Cardiac muscle cell (in vitro differentiated cells and primary cell): ENCODE data around the gene SEC14L6. TPM values are rescaled to one million over a fixed set of nuclear protein-coding genes. Genes with fewer than 3 reads are reported as not detected.
A peak's percentile ranks its signal among the peaks of the same experiment; 100 is the strongest.

ENCODE experiments used
- DNase-seq, 2 donors: peaks; one replicate each; pipeline versions ENCODE4 v3.0.0 to v3.0.0-alpha.2; 2010 to 2017; ENCODE audit warnings: low read depth in 1 of 2, low spot score in 1 of 2
- H3K27ac ChIP-seq: fragments of 200-600 bp; sonication (generic); 2 replicates; pipeline ENCODE4 v1.5.1; 2016
- H3K27me3 ChIP-seq: fragments of 200-600 bp; sonication (generic); 2 replicates; pipeline ENCODE4 v1.6.0; 2016; ENCODE audit warnings: control low read depth
- H3K36me3 ChIP-seq: fragments of 200-600 bp; sonication (generic); 2 replicates; pipeline ENCODE4 v1.5.1; 2016; ENCODE audit warnings: control low read depth
- H3K4me1 ChIP-seq: fragments of 200-600 bp; sonication (generic); 2 replicates; pipeline ENCODE4 v1.8.1; 2017; ENCODE audit warnings: low read depth, mild to moderate bottlenecking, mixed run types
- H3K4me3 ChIP-seq: fragments of 200-600 bp; sonication (generic); 2 replicates; pipeline ENCODE4 v1.5.1; 2016; ENCODE audit warnings: mild to moderate bottlenecking
- H3K9me3 ChIP-seq: fragments of 200-600 bp; sonication (generic); 2 replicates; pipeline ENCODE4 v1.5.1; 2017; ENCODE audit warnings: low read depth, mild to moderate bottlenecking, control low read depth
- CTCF ChIP-seq: IDR thresholded peaks from 2 replicates; pipeline ENCODE4 v1.5.1; 2012; ENCODE audit warnings: low read depth, mild to moderate bottlenecking, low read length
- polyA plus RNA-seq: library from polyadenylated mRNA; unstranded; fragments of >200 nt; fragmentation: Nextera tagmentation; extraction: Ambion mirVana; gene quantifications from 2 replicates; pipeline ENCODE4 v1.2.1, GENCODE V29; 2016
- total RNA-seq: library from RNA; depleted of rRNA; stranded (reverse); fragments of >200 nt; gene quantifications from 2 replicates; pipeline ENCODE4 v1.2.3, GENCODE V29; 2016

The SEC14L6 gene
- total and polyA plus RNA-seq, 2 experiments from 2014 or later, result 2.2 to 4.7 TPM

DNA sequence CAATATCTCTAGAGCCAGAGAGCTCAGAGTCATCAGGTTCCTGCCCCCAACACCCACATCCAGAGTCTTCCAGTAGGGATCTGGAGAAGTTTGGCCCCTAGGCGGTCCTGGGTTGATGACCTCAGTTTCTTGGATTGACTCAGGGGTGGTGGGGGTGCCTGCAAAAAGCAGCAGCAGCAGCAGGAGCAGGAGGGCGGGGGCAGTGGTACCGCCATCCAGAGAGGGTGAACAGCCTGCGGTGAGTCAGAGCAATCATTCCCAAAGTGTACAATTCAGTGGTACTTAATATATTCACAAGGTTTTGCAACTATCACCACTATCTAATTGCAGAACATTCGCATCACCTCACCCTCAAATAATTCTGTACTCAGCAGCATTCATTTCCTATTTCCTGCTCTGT, 64.8 kb downstream of the SEC14L6 start:
- H3K27me3 ChIP-seq, result no peaks in the 10 kb centered on the region

GRCh38 chr22:30479981-30480380, 66.6 kb downstream of the SEC14L6 start:
- DNase-seq, result no peak
- TF ChIP-seq CTCF, result no peak
- no peaks in the 10 kb centered on the region for H3K27me3 ChIP-seq
- no peak overlapping the region for H3K27ac ChIP-seq
- no peaks in the 10 kb centered on the region for H3K9me3 ChIP-seq
- no peaks in the 10 kb centered on the region for H3K4me1 ChIP-seq
- H3K36me3 ChIP-seq, result no peaks in the 10 kb centered on the region
- no peak overlapping the region for H3K4me3 ChIP-seq

More for the DNA sequence above, 64.8 kb downstream of the SEC14L6 start:
- Histone ChIP-seq H3K4me1 (no peaks in the 10 kb centered on the region), H3K27ac (no peak overlapping the region), H3K9me3 (no peaks in the 10 kb centered on the region), H3K4me3 (no peak overlapping the region), H3K36me3 (no peaks in the 10 kb centered on the region)
- no peak for TF ChIP-seq CTCF
- peak in 1 of 2 donors; percentile 11 for DNase-seq

DNA sequence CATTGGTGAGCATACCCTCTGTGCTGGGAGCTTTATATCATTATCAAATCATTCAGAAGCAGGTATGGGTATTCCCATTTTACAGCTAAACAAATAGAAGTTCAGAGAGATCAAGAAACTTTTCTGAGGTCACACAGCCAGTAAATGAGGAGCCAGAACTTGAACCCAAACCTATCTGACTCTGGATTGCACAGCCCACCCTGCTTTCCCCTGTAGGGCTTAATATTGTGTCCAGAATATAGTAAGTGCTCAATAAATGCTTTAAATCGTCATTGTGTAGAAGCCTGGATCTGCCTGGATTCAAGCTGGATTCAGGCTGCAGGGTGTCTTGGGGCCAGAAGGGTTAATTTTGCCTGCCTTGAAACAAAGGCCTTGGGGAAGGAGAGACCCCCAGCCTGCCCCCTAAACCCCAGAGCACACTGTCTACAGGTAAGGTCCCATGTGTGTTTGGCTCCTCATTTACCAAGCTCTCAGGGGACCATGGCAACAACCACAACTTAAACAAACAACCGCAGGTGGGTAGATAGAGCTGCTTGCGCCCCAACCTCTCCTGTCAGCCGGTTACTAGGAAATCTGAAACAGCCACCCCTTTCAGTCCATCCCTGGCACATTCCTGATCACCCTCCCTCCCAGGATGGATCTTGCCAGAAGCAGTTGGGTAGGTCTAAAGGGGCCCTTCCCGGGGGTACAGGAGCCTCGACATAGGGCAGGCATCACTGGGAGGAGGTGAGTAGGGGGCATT, 71.7 kb downstream of the SEC14L6 start:
- TF ChIP-seq CTCF, result no peak
- DNase-seq, result no peak
- no peak overlapping the region for H3K4me3 ChIP-seq
- no peak overlapping the region for H3K27ac ChIP-seq
- H3K4me1 ChIP-seq, result no peaks in the 10 kb centered on the region
- no peaks in the 10 kb centered on the region for H3K36me3 ChIP-seq
- H3K9me3 ChIP-seq, result no peaks in the 10 kb centered on the region
- no peaks in the 10 kb centered on the region for H3K27me3 ChIP-seq

DNA sequence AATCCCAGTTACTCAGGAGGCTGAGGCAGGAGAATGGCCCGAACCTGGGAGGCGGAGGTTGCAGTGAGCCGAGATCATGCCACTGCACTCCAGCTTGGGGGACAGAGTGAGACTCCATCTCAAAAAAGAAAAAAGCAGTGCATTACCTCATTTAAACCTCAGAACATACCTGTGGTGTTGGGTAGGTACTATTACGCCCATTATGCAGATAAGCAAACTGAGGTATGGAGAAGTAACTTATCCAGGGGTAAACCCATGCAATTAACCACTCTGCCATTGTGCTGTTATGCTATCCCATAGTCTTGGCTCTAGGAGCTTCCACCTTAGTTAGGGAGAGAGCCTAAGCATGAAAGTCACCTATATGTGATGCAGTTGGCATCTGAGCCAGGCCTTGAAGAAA, 72.4 kb downstream of the SEC14L6 start:
- no peak overlapping the region for H3K4me3 ChIP-seq
- no peaks in the 10 kb centered on the region for H3K9me3 ChIP-seq
- no peaks in the 10 kb centered on the region for H3K27me3 ChIP-seq
- TF ChIP-seq CTCF, result no peak
- no peaks in the 10 kb centered on the region for H3K36me3 ChIP-seq
- H3K27ac ChIP-seq, result no peak overlapping the region
- DNase-seq, result no peak
- no peaks in the 10 kb centered on the region for H3K4me1 ChIP-seq

GRCh38 chr22:30472994-30473720, 73.4 kb downstream of the SEC14L6 start:
- H3K27ac ChIP-seq, result no peak overlapping the region
- H3K9me3 ChIP-seq, result no peaks in the 10 kb centered on the region
- no peak for DNase-seq
- H3K4me3 ChIP-seq, result no peak overlapping the region
- no peaks in the 10 kb centered on the region for H3K4me1 ChIP-seq
- no peak for TF ChIP-seq CTCF
- H3K36me3 ChIP-seq, result no peaks in the 10 kb centered on the region
- no peaks in the 10 kb centered on the region for H3K27me3 ChIP-seq

Other genes starting within 250 kb of the SEC14L6 start
- 18.8 and 21.8 TPM in 2 replicates for gene TBC1D10A, start 219.8 kb downstream of the SEC14L6 start, total RNA-seq
- 11.8 and 14.9 TPM in 2 replicates for gene TBC1D10A, start 219.8 kb downstream of the SEC14L6 start, polyA plus RNA-seq
- 90.5 and 160 TPM in 2 replicates for gene SF3A1, start 189.8 kb downstream of the SEC14L6 start, total RNA-seq
- 92.6 and 124 TPM in 2 replicates for gene SF3A1, start 189.8 kb downstream of the SEC14L6 start, polyA plus RNA-seq
- 8.7 and 12.9 TPM in 2 replicates for gene CCDC157, start 189.7 kb downstream of the SEC14L6 start, total RNA-seq
- 5.0 and 7.1 TPM in 2 replicates for gene CCDC157, start 189.7 kb downstream of the SEC14L6 start, polyA plus RNA-seq
- 30.4 and 39.8 TPM in 2 replicates for gene RNF215, start 159.3 kb downstream of the SEC14L6 start, total RNA-seq
- 9.5 and 13.1 TPM in 2 replicates for gene RNF215, start 159.3 kb downstream of the SEC14L6 start, polyA plus RNA-seq
- gene SEC14L2, start 149.7 kb downstream of the SEC14L6 start, total RNA-seq, result 2.2 and 2.9 TPM in 2 replicates
- 11.2 and 13.9 TPM in 2 replicates for gene SEC14L2, start 149.7 kb downstream of the SEC14L6 start, polyA plus RNA-seq
- 39.3 and 73.4 TPM in 2 replicates for gene MTFP1, start 121.0 kb downstream of the SEC14L6 start, total RNA-seq
- 64.8 and 100.0 TPM in 2 replicates for gene MTFP1, start 121.0 kb downstream of the SEC14L6 start, polyA plus RNA-seq
- gene SEC14L3, start 74.7 kb downstream of the SEC14L6 start, total RNA-seq, result not detected in 2 replicates
- not detected in 2 replicates for gene SEC14L3, start 74.7 kb downstream of the SEC14L6 start, polyA plus RNA-seq
- 0.33 TPM in 1 of 2 replicates, not detected in the other for gene SEC14L4, start 41.0 kb downstream of the SEC14L6 start, total RNA-seq
- 0.09 TPM in 1 of 2 replicates, not detected in the other for gene SEC14L4, start 41.0 kb downstream of the SEC14L6 start, polyA plus RNA-seq
- gene GAL3ST1, start 27.9 kb upstream of the SEC14L6 start, total RNA-seq, result 0.32 and 2.9 TPM in 2 replicates
- 1.5 and 4.6 TPM in 2 replicates for gene GAL3ST1, start 27.9 kb upstream of the SEC14L6 start, polyA plus RNA-seq
- 49.1 and 56.3 TPM in 2 replicates for gene PES1, start 45.2 kb upstream of the SEC14L6 start, total RNA-seq
- 52.5 and 57.7 TPM in 2 replicates for gene PES1, start 45.2 kb upstream of the SEC14L6 start, polyA plus RNA-seq
- 6.1 and 6.6 TPM in 2 replicates for gene TCN2, start 60.4 kb upstream of the SEC14L6 start, total RNA-seq
- gene TCN2, start 60.4 kb upstream of the SEC14L6 start, polyA plus RNA-seq, result 7.6 and 7.8 TPM in 2 replicates
- gene SLC35E4, start 89.0 kb upstream of the SEC14L6 start, total RNA-seq, result 8.7 and 12.2 TPM in 2 replicates
- gene SLC35E4, start 89.0 kb upstream of the SEC14L6 start, polyA plus RNA-seq, result 7.6 and 8.2 TPM in 2 replicates
- gene DUSP18, start 121.1 kb upstream of the SEC14L6 start, total RNA-seq, result 6.1 and 6.8 TPM in 2 replicates
- 11.0 and 16.2 TPM in 2 replicates for gene DUSP18, start 121.1 kb upstream of the SEC14L6 start, polyA plus RNA-seq
- gene OSBP2, start 148.1 kb upstream of the SEC14L6 start, total RNA-seq, result 19.4 and 39.2 TPM in 2 replicates
- 21.0 and 32.5 TPM in 2 replicates for gene OSBP2, start 148.1 kb upstream of the SEC14L6 start, polyA plus RNA-seq